ENCODE data around the gene ZNF469.

GRCh38 chr16:88352261-88353200, 30.2 kb upstream of the ZNF469 start:
- no peak for TF ChIP-seq CTCF (conservative IDR thresholded peaks at IDR 0.05; ENCODE audit: low read depth, low read length)
- TF ChIP-seq EZH2 (IDR thresholded peaks at IDR 0.05; ENCODE audit: borderline replicate concordance, low read depth, low read length, poor library complexity, severe bottlenecking), result no peak

All from A673 (cell line).